HG03571 (cell line): ENCODE measurements around the gene TGM1.
A peak's percentile ranks its signal among the peaks of the same experiment; 100 is the strongest.

ENCODE experiments used
- ATAC-seq: cut with Tn5 transposase; IDR thresholded peaks from one replicate; pipeline ENCODE4 v1.9.1; 2021; ENCODE audit not compliant: unreplicated experiment

The TGM1 gene

DNA sequence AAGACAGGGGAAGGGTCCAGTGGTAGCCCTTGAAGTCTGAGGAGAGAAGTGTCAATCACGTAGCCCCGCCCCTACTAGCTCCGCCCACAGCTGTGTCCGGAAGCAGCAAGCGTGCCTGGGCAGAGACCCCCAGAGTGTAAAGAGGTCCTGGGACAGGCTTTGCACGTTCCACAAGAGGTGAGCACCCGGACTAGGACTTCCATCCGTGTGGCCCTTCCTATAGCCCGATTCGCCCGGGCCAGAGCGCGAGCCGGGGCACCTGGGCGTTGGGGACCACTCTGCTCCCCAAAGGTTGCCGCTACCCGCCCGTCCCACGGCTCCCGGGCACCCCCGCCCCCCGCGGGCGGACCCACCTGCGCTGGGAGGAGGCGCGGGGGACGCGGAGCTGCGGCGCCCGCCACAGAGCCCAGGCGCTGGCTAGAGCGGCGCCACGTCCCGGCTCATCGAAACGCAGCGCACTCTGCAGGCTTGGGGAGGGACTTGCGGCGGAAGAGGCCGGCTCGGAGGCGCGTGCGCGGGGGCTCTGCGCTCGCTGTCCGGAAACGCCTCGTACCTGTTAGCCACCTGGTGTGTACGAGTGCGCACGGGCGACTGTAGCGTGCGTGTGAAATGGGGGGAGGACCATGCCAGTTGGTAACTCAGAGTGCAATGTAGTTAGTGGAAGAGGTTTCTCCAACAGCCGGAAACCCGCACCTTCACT lies 8.3 kb upstream of the TGM1 start, which contains the start of gene RABGGTA:
TSS of gene RABGGTA (minus strand) at position 464 of the 700 bp plus-strand sequence. CDS start 482 bp downstream, outside the sequence.
- ATAC-seq: peak; percentile 75

DNA sequence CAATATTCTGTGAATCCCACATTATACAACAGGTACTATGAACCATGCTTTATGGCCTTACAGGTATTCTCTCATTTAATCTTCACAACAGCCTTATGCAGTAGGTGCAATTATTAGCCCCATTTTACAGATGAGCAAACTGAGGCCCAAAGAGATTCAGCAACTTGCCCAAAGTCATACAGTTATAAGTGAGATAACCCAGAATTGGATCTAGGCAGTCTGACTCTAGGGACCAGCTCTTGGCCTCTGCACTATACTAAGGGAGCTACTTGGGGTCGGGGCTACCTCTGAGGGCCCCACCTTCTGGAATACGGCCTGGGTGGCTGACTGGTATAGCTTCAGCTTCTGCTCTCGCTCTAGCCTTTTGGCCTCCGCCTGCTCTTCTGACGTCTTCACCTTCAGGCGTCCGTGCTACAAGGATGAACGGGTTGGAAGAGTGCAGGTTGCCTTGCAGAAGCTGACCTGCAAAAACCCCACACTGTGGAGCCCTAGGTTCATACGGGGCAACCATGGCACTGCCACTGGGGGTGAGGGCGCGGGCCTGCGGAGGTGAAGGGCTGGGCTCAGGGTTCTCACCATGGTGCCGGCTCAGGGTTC lies 7.7 kb upstream of the TGM1 start:
- ATAC-seq: no peak

- no peak for ATAC-seq
Measured at GRCh38 chr14:24269910-24270536, 7.0 kb upstream of the TGM1 start.

DNA sequence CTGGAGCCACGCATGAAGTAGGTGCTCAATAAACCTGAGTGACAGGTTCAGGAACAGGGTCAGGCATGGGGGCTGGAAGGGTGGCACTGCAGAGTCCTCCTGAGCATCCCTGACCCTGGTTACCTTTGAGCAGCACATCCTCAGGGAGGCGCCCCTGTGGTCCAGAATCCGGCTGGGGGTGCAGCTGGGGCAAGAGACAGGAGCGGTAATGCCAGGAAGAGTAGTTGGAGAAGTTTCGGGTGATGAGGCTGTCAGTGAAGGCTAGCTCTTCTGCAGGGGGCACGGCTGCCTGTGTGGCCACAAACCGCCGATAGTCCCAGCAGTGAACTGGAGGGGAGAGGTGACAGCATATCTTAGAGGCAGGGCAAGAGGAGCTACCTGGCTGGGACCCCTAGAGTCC lies 6.4 kb upstream of the TGM1 start:
- ATAC-seq: no peak

- ATAC-seq: no peak
Measured at GRCh38 chr14:24268225-24268624, 5.2 kb upstream of the TGM1 start.

- no peak for ATAC-seq
Measured at GRCh38 chr14:24267516-24267915, 4.5 kb upstream of the TGM1 start.

GRCh38 chr14:24266344-24267244 lies 3.6 kb upstream of the TGM1 start:
- ATAC-seq: no peak

GRCh38 chr14:24264298-24264697 lies 1.3 kb upstream of the TGM1 start:
- ATAC-seq: no peak

GRCh38 chr14:24263848-24264247 lies 871 bp upstream of the TGM1 start:
- ATAC-seq: no peak

DNA sequence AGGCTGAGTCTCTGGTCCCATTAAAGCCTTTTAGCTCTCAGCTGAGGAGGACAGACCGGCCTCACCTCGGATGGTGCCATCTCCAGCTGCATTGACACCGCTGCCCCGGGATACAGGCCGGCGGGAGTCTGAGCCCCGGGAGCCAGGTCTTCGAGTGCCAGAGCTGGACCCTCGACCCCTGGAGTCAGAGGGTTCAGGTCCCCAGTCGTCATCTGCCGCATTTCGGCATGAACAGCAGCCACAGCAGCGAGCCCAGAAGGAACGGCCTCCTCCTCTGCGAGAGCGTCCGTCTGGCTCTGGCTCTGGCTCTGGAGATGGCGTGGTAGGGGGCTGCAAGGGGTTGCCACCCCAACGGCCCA lies 1.0 kb downstream of the TGM1 start:
- ATAC-seq: no peak

GRCh38 chr14:24261256-24261968 lies 1.6 kb downstream of the TGM1 start:
- ATAC-seq: no peak

DNA sequence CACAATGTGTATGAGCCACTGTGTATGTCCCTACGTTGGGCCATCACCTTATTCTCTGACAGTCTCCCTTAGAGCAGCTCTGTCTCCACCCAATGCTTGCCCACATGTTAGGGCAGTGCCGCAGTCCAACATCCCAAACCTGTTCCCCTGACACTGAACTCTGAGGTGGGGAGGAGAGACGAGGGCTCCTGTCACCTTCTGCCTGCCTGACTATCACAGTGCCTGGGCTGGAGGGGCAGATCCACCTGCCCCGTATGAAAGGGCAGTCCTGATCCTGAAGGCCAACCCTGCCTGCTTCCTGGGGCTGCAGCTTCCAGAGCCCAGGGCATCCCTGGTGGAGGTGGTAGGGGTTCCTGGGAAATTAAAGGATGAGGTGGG lies 2.2 kb downstream of the TGM1 start:
- ATAC-seq: no peak

- no peak for ATAC-seq
Measured at GRCh38 chr14:24260026-24260779, 2.8 kb downstream of the TGM1 start.

GRCh38 chr14:24259282-24260025 lies 3.5 kb downstream of the TGM1 start:
- ATAC-seq: no peak

DNA sequence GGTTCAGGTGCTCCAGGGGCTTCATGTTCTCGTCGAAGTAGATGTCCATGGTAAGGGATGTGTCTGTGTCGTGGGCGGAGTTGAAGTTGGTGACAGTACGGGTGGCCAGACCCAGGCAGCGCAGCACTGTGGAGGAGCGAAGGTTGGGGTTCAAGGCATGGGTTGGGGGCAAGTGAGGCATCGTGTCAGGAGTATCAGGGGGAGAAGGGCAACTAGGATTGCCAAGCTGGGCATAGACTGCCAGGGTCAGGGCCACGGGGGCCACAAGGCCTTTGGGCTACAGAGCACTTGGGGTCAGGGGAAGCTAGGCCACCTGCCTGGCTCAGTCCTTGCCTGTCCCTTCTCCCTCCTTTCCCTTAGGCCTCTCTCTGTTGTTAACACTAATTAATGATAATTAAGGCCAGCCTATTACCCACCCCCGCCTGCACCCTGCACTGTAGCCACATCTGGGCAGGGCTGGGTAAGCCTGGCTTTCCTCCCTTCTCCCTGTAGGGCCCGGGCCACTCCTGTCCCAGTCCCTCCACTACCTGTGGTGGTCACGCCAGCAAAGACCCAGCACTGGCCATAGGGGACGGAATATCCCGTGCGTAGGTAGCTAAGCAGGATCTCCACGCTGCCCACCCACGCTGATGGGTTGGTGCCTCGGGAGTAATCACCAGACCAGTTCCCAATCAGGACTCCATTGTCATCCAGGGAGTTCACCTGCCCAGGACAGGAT lies 4.3 kb downstream of the TGM1 start:
- no peak for ATAC-seq

DNA sequence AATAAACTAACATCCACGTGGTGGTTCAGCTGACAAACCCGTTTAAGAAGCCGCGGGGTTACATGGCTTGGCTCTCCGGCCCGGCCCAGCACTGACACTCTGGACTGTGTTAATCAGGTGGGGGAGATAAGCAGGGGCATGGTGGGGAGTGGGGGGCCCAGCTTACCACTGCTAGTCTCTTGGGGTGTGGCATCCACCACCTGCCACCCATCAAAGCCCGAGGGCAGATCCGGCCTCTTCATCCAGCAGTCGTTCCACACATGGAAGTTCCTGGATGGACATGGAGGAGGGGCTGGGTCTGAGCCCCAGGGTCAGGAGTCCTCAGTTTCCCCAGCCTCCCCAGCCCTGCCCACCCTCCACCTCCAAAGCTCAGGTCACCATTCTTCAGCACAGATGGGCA lies 4.9 kb downstream of the TGM1 start:
- no peak for ATAC-seq

- ATAC-seq: no peak
Measured at GRCh38 chr14:24256960-24257359, 6.0 kb downstream of the TGM1 start.

GRCh38 chr14:24255931-24256711 lies 6.9 kb downstream of the TGM1 start:
- ATAC-seq: no peak
